ENCODE measurements around the gene NKAIN2.

DNA sequence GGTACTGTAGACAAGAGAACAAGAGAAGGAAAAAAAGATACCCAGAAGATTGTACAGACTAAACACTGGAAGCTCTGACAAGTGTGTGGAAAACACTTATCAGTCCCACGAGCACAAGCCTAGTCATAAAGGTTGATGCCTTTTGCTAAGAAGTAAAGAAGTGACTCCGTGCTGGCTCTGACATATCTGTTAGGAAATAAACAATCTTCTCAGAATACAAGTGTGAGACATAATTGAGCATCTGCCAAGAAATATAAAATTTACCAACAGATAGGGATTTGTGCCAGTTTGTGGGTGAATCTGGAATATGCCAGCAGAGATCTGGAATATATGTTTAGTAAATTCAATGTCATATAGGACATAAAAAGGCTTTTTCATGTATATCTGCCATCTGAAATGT is 899.9 kb downstream of the NKAIN2 start:
- TF ChIP-seq, protein P1, sequence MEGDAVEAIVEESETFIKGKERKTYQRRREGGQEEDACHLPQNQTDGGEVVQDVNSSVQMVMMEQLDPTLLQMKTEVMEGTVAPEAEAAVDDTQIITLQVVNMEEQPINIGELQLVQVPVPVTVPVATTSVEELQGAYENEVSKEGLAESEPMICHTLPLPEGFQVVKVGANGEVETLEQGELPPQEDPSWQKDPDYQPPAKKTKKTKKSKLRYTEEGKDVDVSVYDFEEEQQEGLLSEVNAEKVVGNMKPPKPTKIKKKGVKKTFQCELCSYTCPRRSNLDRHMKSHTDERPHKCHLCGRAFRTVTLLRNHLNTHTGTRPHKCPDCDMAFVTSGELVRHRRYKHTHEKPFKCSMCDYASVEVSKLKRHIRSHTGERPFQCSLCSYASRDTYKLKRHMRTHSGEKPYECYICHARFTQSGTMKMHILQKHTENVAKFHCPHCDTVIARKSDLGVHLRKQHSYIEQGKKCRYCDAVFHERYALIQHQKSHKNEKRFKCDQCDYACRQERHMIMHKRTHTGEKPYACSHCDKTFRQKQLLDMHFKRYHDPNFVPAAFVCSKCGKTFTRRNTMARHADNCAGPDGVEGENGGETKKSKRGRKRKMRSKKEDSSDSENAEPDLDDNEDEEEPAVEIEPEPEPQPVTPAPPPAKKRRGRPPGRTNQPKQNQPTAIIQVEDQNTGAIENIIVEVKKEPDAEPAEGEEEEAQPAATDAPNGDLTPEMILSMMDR (IDR thresholded peaks at IDR 0.05): no peak
- TF ChIP-seq POLR2A (IDR thresholded peaks at IDR 0.05): no peak

Data from breast epithelium (tissue), 3 donors.